HAP-1 (cell line): ENCODE results near the gene GPR22.
A peak's percentile ranks its signal among the peaks of the same experiment; 100 is the strongest.

Source experiments
- DNase-seq, 2 experiments: peaks; one replicate each; pipeline ENCODE4 v3.0.0-alpha.2; 2016 to 2020; ENCODE audit warnings: low spot score in 2 of 2
- H3K27me3 ChIP-seq: fragments of 250-450 bp; sonication (Bioruptor Pico); 2 replicates; pipeline ENCODE4 v1.5.1; 2020; ENCODE audit warnings: low read depth, mild to moderate bottlenecking, moderate library complexity
- H3K36me3 ChIP-seq: fragments of 250-450 bp; sonication (Bioruptor Pico); replicated peaks from 2 replicates; pipeline ENCODE4 v1.5.1; 2020; ENCODE audit warnings: mild to moderate bottlenecking
- H3K4me1 ChIP-seq: fragments of 250-450 bp; sonication (Bioruptor Pico); 2 replicates; pipeline ENCODE4 v1.5.1; 2020; ENCODE audit warnings: mild to moderate bottlenecking
- H3K4me3 ChIP-seq: fragments of 250-450 bp; sonication (Bioruptor Pico); 2 replicates; pipeline ENCODE4 v1.5.1; 2020; ENCODE audit warnings: mild to moderate bottlenecking, moderate library complexity
- H3K9me3 ChIP-seq: fragments of 250-450 bp; sonication (Bioruptor Pico); 2 replicates; pipeline ENCODE4 v1.5.1; 2020; ENCODE audit warnings: mild to moderate bottlenecking, moderate library complexity
- in situ Hi-C: fragments of 300-500 bp; cut with MboI; formaldehyde crosslinking; loops from 3 replicates; pipeline ENCODE4 v1.14.3; 2020; ENCODE audit warnings: low sequenced_read_pairs, inconsistent platforms, mixed read lengths

The GPR22 gene

GRCh38 chr7:107494884-107495283 lies 25.0 kb downstream of the GPR22 start:
- Histone ChIP-seq H3K36me3 (no peaks in the 10 kb centered on the region), H3K4me1 (no peaks in the 10 kb centered on the region), H3K27me3 (no peaks in the 10 kb centered on the region), H3K9me3 (no peaks in the 10 kb centered on the region), H3K4me3 (no peak overlapping the region)
- DNase-seq, result no peak
- in situ Hi-C loops, result no loop called here

- Histone ChIP-seq H3K27me3 (no peaks in the 10 kb centered on the region), H3K4me3 (no peak overlapping the region), H3K4me1 (no peaks in the 10 kb centered on the region), H3K36me3 (no peaks in the 10 kb centered on the region), H3K9me3 (no peaks in the 10 kb centered on the region)
- DNase-seq, result no peak
- in situ Hi-C loops, result no loop called here
Observed at GRCh38 chr7:107495516-107495915, 25.7 kb downstream of the GPR22 start.

GRCh38 chr7:107499731-107500130 lies 29.9 kb downstream of the GPR22 start:
- no peak overlapping the region for H3K4me3 ChIP-seq
- in situ Hi-C loops, result no loop called here
- no peaks in the 10 kb centered on the region for H3K27me3 ChIP-seq
- DNase-seq, result no peak
- H3K36me3 ChIP-seq, result no peaks in the 10 kb centered on the region
- no peaks in the 10 kb centered on the region for H3K4me1 ChIP-seq
- no peaks in the 10 kb centered on the region for H3K9me3 ChIP-seq

- Histone ChIP-seq H3K4me3 (no peak overlapping the region), H3K27me3 (no peaks in the 10 kb centered on the region), H3K36me3 (no peaks in the 10 kb centered on the region), H3K4me1 (no peaks in the 10 kb centered on the region), H3K9me3 (no peaks in the 10 kb centered on the region)
- in situ Hi-C loops, result no loop called here
- DNase-seq, result peak; percentile 34 to 37
Observed at GRCh38 chr7:107501593-107501992, 31.7 kb downstream of the GPR22 start.

- no peaks in the 10 kb centered on the region for H3K36me3 ChIP-seq
- in situ Hi-C loops, result no loop called here
- H3K27me3 ChIP-seq, result no peaks in the 10 kb centered on the region
- no peak overlapping the region for H3K4me3 ChIP-seq
- H3K9me3 ChIP-seq, result no peaks in the 10 kb centered on the region
- DNase-seq, result no peak
- no peaks in the 10 kb centered on the region for H3K4me1 ChIP-seq
Observed at GRCh38 chr7:107502154-107502553, 32.3 kb downstream of the GPR22 start.

- no peak for DNase-seq
- Histone ChIP-seq H3K9me3 (no peaks in the 10 kb centered on the region), H3K4me3 (no peak overlapping the region), H3K4me1 (no peaks in the 10 kb centered on the region), H3K27me3 (no peaks in the 10 kb centered on the region), H3K36me3 (no peaks in the 10 kb centered on the region)
- in situ Hi-C loops, result no loop called here
Observed at GRCh38 chr7:107502797-107503196, 32.9 kb downstream of the GPR22 start.

- Histone ChIP-seq H3K9me3 (no peaks in the 10 kb centered on the region), H3K4me3 (no peak overlapping the region), H3K4me1 (no peaks in the 10 kb centered on the region), H3K27me3 (no peaks in the 10 kb centered on the region), H3K36me3 (no peaks in the 10 kb centered on the region)
- DNase-seq, result no peak
- in situ Hi-C loops, result no loop called here
Observed at GRCh38 chr7:107503687-107504086, 33.8 kb downstream of the GPR22 start.

- in situ Hi-C loops, result no loop called here
Observed at GRCh38 chr7:107505362-107505761, 35.5 kb downstream of the GPR22 start.

GRCh38 chr7:107505997-107506673 lies 36.3 kb downstream of the GPR22 start:
- H3K27me3 ChIP-seq, result no peaks in the 10 kb centered on the region
- H3K9me3 ChIP-seq, result no peaks in the 10 kb centered on the region
- H3K4me3 ChIP-seq, result no peak overlapping the region
- DNase-seq, result no peak
- no peaks in the 10 kb centered on the region for H3K36me3 ChIP-seq
- in situ Hi-C loops, result no loop called here
- H3K4me1 ChIP-seq, result no peaks in the 10 kb centered on the region

More at GRCh38 chr7:107505362-107505761, 35.5 kb downstream of the GPR22 start:
- Histone ChIP-seq H3K27me3 (no peaks in the 10 kb centered on the region), H3K4me1 (no peaks in the 10 kb centered on the region), H3K9me3 (no peaks in the 10 kb centered on the region), H3K36me3 (no peaks in the 10 kb centered on the region), H3K4me3 (no peak overlapping the region)
- DNase-seq, result no peak

- in situ Hi-C loops, result no loop called here
- H3K27me3 ChIP-seq, result no peaks in the 10 kb centered on the region
- no peaks in the 10 kb centered on the region for H3K36me3 ChIP-seq
- H3K9me3 ChIP-seq, result no peaks in the 10 kb centered on the region
- H3K4me1 ChIP-seq, result no peaks in the 10 kb centered on the region
- no peak for DNase-seq
- no peak overlapping the region for H3K4me3 ChIP-seq
Observed at GRCh38 chr7:107506674-107507339, 37.0 kb downstream of the GPR22 start.
